Activated CD4-positive, alpha-beta T cell treated with anti-CD3 and anti-CD28 coated beads, Interleukin-2, amount 50 U/mL, for 4 hours (primary cell): Measurements from ENCODE around the gene GLCCI1.
"Not testable (repeated sequence)": the region's sequence is repeated elsewhere in the genome, so short reads cannot be mapped to it uniquely, and the experiment has no call there.

Source experiments
- DNase-seq, 2 experiments: peaks; one replicate each; pipeline ENCODE4 v3.0.0-alpha.2; 2020

Gene GLCCI1

DNA sequence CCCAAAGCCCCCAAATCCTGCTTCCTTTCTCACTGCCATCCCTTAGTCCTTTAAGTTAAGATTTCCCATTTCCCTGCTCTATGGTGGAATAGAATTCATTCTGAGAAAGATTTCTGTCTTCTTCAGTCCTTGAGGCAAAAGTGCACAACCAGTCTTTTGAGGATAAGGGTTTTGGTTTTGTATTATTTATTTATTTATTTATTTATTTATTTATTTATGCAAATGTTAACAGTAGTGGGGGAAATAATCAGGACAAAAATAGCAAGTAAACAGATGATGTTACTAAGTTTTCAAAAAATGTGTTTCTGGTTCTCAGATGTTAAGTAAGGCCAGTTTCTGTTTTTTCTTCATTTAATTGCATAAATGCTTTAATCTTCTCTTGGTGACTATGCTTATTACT is 84.2 kb downstream of the GLCCI1 start:
- no peak for DNase-seq

DNA sequence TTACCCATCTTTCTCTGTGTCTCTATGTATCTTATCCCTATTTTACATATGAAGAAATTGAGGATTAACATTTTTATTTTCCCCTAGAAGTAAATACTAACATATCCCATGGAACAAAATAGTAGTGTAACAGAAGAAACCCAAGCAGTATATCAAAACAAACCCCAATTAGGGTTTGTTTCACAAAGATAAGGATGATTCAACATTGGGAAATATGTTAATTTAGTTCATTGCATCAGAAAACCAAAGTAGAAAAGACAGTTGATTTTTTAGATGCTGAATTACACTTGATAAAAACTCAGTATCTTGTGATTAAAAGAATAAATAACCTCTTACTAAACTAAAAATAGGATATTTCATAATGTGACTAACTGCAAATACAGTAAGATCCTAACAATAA is 87.8 kb downstream of the GLCCI1 start:
- no peak for DNase-seq

DNA sequence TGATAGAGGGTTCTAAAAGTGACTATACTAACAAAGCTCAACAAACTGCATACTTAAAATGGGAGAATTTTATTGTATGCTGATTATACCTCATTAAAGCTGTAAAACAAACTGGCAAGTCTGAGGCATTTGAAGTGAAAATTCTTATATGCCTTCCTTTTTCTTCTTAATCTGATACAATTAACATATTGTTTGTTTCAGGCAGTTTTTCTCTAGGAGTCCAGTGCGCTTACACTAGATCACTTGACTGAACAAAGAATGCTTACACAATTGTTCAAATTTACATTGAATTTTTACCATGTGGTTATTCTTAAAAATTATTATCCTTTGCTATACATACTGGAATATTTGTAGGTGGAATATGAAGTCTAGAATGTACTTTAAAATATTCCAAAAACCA is 89.0 kb downstream of the GLCCI1 start:
- no peak for DNase-seq

DNA sequence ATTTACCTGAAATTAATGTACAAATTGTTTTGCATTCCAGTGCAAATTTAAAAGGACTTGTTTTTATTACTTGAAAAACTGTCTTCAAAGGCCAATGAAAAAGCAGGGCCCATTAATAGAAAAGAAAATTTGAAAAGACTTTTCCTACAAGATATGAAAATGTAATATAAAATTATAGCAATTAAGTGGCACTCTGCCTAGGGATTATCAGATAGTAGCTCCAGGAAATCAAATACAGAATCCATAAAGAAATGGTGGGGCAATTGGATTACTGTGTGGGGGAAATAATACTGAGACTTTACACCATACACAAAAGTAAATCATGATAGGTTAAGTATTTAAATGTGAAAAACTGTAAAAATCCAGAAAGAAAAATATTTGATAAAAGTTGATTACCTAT is 89.7 kb downstream of the GLCCI1 start:
- no peak for DNase-seq

DNA sequence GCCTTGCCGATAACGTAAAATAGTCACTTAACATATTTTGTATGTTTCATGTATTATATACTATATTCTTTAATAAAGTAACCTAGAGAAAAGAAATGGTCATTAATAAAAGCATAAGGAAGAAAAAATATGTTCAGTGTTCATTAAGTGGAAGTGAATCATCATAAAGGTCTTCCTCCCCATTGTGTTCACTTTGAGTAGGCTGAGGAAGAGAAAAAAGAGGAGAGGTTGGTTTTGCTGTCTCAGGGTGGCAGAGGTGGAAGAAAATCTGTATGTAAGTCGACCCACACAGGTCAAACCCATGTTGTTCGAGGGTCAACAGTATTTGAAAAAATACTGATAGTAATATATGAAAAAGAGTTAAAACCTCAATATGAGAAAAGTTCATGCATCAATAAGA is 90.3 kb downstream of the GLCCI1 start:
- DNase-seq = no peak

DNA sequence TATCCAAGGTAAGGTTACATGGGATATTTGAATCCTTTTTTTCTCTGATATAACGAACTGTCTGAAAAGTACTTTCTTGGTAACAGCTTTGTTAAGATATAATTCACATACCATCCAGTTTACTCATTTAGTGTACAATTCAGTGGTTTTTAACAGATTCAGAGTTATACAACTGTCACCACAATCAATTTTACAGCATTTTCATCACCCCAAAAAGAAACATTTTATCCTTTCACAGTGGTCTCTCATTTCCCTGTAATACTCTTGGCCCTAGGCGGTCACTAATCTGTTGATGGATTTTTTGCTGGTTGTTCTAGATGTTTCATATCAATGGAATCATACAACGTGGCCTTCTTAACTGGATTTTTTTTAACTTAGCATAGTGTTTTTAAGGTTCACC is 91.6 kb downstream of the GLCCI1 start:
- DNase-seq = no peak

DNA sequence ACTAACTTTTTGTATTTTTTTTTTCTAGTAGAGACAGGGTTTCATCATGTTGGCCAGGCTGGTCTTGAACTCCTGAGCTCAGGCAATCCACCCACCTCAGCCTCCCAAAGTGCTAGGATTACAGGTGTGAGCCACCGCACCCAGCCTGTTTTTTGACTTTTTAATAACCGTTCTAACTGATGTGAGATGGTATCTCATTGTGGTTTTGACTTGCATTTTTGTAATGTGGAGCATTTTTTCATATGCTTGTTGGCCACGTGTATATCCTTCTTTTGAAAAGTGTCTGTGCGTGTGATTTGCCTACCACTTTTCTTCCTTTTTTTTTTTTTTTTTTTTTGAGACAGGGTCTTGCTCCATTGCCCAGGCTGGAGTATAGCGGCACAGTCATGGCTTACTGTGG is 94.7 kb downstream of the GLCCI1 start:
- not testable (repeated sequence) for DNase-seq

DNA sequence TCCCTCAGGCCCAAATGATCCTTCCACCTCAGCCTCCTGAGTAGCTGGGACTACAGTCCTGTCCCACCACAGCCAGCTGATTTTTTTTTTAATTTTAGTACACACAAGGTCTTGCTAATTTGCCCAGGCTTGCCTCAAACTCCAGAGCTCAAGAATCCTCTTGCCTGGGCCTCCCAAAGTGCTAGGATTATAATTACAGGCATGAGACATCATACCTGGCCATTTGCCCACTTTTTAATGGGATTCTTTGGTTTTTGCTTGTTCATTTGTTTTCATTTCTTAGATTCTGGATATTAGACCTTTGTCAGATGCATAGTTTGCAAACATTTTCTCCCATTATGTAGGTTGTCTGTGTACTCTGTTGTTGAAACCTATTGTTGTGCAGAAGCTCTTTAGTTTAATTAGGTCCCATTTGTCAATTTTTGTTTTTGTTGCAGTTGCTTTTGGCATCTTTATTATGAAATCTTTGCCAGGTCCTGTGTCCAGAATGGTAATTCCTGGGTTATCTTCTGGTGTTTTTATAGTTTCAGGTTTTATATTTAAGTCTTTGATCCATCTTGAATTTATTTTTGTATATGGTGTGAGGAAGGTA is 95.2 kb downstream of the GLCCI1 start:
- no peak for DNase-seq

DNA sequence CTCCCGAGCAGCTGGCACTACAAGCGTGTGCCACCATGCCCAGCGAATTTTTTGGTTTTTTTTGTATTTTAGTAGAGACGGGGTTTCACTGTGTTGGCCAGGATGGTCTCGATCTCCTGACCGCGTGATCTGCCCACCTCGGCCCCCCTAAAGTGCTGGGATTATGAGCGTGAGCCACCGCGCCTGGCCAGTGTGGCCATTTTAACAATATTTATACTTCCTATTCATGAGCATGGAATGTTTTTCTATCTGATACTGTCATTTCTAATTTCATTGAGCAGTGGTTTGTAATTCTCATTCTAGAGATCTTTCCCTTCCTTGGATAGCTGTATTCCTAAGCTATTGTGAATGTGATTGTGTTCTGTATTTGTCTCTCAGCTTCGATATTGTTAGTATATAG is 96.2 kb downstream of the GLCCI1 start:
- no peak for DNase-seq

DNA sequence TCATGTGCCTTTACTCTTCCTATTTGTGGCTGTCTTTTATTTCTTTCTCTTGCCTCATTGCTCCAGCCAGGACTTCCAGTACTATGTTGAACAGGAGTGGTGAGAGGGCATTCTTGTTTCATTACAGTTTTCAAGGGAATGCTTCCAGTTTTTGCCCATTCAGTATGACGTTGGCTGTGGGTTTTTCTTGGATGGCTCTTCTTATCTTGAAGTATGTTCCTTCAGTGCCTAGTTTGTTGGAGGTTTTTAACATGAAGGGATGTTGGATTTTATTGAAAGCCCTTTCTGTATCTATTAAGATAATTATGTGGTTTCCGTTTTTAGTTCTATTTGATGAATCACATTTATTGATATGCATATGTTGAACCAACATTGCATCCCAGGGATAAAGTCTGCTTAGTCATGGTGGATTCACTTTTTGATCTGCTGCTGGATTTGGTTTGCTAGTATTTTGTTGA is 96.8 kb downstream of the GLCCI1 start:
- no peak for DNase-seq

DNA sequence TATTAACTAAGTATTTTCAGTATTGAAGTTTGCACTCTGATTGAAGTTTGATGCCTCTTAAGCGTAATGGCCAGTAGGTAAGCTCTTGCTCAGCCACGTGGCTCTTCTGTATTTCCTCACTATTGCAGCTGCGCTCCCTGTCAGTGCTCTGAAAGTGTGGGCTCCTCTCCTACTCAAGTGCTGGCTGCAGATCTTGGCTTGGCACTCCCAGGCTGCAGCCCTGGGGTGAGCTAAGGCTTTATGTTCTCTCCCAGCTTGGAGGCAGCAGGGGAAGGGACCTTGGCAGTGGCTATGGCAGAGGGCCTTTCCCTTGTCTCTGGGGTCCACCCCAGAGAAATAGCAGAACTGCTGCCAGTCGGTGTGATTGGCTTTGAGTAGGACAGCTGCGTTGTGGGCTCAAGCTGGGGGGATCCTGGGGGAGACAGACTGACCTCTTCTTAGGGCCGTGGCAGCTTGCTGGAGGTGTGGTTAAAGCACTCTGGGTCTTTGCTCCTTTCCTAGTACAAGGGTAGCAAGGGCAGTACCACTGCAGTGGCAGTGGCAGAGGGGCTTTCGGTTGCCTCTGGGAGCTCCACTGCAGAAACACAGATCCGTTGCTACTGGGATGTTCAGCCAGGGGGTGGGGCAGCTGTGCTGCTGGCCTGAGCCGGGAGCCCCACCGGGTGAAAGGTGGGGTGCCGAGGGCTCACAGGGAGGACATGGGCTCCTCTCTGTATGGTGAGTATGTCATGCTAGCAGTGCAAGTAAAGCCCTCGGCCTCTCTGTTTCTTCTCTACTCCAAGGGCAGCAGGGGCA is 100.5 kb downstream of the GLCCI1 start:
- no peak for DNase-seq

DNA sequence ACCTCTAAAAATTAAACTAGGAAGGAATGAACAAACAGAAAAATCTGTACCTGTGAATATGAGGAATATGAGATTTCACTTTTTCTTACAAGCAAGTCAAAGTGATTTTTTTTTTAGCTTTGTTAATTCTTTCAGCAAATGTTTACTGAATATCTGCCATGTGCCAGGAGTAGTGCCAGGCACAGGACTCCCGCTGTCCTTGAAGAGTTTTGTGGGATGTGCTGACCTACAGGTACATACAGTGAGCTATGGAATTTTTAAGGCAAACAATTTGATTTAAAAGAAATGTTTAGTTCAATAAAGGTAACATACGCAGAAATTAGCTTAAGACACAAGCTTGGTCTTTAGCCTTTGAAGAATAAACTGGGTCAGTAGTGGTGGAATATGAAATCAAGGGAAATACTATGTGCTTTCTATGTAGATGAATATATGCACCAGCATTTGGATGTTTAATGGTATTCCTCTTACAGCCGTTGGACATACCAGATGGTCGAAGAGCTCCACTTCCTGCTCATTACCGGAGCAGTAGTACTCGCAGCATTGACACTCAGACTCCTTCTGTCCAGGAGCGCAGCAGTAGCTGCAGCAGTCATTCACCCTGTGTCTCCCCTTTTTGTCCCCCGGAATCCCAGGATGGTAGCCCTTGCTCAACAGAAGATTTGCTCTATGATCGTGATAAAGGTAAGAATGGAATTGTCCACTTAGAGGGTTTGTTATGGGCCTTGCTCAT is 102.0 kb downstream of the GLCCI1 start:
- no peak for DNase-seq

DNA sequence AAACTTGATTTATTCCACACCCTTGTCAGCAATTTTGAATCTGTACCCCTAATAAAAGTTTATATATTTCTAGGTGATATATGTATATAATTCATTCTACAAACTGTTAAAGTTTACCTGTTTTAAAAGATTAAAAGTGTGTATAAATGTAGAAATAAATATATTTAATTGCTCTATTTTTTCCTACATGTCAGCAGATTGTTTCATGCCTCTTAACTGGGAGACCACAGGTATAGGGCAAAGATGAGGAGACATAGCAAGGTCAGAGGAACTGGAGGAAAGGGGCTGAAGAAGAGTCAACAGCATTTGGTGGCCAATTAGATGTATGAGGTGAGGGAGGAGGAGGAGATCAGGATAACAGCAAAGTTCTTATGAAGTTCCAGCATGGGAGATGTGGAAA is 109.8 kb downstream of the GLCCI1 start:
- no peak for DNase-seq

DNA sequence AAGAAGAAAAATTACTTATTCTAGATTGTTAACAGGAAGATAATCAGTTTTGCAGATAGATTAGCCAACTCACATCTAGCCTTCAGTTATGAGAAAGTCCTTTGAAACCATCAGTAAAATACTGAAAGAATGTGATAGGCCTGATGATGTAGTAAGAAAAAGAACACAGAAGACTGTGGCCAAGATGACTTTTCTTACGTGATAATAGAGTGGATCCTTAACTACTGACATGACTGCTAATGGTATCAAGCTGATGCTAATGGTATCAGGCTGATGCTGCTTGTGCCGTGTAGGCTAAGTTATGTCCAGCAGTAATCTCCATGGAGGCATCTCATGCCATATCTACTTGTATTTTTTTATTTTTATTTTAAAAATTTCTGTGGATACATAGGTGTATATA is 114.2 kb downstream of the GLCCI1 start:
- DNase-seq = no peak

DNA sequence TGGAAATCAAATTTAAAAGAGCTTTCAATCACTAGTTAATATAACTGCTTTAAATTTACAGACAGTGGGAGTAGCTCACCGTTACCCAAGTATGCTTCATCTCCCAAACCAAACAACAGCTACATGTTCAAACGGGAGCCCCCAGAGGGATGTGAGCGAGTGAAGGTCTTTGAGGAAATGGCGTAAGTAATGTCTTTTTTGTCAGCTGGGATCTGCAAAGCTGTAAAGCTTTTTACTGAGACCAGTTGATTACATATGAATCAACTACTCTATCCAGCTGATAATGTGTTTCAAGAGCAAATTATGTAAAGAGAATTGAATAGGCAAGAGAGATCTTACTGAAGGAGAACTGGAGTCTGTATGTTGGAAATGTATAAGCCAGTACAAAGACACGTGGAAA is 116.2 kb downstream of the GLCCI1 start:
- no peak for DNase-seq

DNA sequence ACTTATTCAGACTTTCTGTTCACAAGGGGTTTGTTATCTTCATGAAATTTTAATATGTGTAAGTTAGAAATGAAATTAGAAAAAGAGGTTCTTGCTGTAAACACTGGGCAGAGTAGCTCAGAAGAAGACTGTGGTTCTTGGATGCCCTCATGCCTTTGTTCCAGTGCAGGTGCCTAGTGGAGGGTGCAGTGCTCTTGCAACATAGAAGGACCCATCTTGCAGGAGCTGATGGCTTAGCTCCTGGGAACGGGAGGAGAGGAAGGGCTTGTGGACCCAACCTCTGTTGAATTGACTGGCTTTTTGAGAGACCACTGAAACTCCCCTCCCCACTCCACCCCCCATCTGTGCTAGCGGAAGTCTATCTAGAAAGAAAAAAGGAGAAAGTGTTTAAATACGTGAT is 116.8 kb downstream of the GLCCI1 start:
- DNase-seq = no peak

DNA sequence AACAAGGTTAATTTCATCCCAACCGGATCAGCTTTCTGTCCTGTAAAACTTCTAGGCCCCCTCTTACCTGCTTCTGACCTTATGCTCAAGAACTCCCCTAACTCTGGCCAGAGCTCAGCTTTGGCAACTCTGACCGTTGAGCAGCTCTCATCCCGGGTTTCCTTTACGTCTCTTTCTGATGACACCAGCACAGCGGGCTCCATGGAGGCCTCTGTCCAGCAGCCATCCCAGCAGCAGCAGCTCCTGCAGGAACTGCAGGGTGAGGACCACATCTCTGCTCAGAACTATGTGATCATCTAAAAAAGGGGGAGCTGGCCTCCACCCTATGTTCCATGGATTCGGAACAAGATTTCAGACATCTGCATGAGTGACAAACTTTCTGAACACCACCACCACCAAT is 117.6 kb downstream of the GLCCI1 start:
- no peak for DNase-seq

DNA sequence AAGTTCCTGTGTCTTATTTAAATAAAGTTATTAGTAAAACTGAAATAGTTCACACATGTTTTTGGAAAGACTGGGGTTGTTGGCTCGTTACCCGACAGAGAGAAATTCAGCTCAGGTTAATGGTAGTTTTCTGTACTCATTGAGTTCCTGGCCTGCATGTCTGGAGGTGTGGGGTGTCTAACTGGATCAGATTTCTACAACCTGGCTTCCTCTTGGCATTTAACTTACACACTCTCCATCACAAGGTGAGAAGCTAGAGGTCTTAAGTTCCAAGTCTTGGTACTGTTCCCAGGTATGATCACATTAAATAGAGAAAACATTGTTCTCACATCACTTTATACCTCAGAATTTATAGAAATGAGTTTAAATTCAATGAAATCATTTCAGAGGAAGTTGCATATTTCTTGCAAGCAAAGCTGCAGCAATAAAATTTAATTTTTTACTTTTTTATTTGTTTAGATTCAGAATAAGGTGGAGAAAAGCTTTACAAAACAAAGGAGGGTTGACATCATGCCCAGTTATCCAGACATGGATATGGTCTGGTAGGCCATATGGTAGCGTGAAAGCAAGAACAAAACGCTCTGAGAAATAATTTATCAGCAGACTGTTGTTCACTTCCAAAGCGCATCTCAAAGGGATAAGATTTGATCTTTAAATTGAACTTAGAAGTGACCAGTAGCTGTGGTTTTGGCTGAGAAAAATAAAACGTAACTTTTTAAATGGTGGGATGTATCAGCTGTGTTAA is 120.6 kb downstream of the GLCCI1 start:
- no peak for DNase-seq

DNA sequence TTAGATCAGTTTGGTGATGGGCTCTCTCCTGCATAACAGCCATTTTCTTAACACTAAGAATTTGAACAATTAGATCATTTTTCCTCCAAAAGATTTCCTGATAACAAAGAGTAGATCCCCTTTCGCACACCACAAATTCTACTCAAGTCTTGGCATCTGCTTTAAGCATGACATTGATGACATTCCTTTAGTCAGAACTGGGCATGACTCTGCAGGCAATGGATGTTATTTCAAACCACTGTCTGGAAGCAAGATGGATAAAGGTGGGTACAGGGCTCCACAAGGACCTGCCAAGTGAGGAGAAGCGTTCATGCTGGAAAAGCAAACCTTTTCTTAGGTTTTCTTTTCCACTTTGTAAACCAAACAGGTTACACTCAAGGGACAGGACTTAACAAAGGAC is 123.5 kb downstream of the GLCCI1 start:
- DNase-seq = no peak

DNA sequence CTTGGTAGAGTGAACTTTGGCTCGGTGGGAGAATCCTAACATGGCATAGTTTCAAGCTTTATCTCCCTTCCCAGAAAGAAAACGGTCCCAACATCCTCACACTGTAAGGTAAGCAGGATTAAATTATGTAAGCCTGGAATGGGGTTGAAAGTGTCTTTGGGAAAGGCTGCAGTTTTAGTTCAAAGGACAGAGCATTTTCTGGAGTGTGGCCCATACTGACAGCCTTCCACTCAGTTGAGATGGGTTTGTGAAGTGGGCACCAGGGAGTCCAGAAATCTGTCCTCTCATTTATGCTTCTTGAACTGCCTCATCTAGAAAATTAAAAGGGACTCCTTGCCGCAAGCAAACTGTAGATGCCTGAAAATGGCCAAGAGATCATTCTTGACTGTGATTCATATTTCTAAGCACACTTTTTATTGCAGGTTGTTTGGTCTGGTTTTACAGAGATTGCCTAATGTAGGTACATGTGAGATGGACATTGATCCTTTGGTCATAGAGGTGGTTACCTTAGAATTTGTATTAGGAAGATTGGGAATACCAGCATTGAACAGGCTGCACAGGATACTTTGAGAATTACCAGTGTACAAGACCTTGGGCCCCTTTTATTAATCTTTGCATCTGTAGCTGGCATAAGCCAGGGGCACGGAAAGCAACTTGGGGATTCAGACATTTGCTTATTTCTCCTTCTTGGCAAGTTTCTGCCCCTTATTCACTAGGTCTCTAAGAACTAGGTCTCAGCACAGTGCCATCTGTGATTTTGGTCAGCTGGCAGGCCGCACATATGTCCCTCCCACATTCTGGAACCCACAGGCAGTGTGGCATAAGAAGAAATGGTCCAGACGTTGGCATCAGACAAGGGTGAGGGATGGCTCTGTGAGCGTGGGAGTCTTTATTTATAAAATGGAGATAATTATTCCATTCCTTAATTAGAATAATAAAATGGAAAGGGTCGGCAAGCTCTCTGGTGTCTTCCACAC is 125.9 kb downstream of the GLCCI1 start:
- DNase-seq = no peak

DNA sequence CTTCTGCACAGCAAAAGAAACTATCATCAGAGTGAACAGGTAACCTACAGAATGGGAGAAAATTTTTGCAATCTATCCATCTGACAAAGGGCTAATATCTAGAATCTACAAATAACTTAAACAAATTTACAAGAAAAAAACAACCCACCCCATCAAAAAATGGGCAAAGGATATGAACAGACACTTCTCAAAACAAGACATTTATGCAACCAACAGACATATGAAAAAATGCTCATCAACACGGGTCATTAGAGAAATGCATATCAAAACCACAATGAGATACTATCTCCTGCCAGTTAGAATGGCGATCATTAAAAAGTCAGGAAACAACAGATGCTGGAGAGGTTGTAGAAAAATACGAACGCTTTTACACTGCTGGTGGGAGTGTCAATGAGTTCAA is 132.7 kb downstream of the GLCCI1 start:
- DNase-seq = not testable (repeated sequence)

DNA sequence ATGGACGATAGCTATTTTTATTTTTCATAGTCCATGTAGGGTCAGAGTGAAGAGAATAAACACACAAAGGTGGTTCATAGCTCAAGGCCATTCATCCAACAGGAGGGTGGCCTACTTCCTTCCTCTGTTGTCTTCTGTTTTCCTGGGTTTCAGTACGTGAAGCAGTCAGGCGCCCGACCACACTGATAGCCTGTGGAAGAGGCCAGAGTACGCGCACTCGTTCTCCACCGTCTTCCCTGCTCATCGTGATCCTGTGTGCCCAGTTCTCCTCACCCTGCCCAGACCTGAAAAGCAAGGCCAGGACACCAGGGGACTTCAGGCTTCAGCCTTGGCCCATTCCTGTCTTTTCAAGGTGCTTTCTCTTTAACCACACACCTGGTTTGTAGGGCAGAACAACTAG is 134.7 kb downstream of the GLCCI1 start:
- no peak for DNase-seq
